WI38 (cell line): ENCODE measurements around the gene WIPF2.

ENCODE experiments used
- H3K4me3 ChIP-seq: 2 replicates; pipeline ENCODE4 v1.5.1; 2011; ENCODE audit warnings: low read depth, mild to moderate bottlenecking, control low read depth, low read length
- TF ChIP-seq, protein P1 (sequence below): IDR thresholded peaks from 2 replicates; pipeline ENCODE4 v1.5.1; 2012; ENCODE audit warnings: low read depth, mild to moderate bottlenecking, control low read depth, low read length

The WIPF2 gene

DNA sequence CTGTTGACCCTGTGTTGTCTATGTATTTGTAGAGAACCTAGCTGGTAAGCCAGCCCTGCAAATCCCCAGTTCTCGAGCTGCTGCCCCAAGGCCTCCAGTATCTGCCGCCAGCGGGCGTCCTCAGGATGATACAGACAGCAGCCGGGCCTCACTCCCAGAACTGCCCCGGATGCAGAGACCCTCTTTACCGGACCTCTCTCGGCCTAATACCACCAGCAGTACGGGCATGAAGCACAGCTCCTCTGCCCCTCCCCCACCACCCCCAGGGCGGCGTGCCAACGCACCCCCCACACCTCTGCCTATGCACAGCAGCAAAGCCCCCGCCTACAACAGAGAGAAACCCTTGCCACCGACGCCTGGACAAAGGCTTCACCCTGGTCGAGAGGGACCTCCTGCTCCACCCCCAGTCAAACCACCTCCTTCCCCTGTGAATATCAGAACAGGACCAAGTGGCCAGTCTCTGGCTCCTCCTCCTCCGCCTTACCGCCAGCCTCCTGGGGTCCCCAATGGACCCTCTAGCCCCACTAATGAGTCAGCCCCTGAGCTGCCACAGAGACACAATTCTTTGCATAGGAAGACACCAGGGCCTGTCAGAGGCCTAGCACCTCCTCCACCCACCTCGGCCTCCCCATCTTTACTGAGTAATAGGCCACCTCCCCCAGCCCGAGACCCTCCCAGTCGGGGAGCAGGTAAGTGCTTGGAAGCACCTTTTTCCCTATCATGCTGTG lies 45.5 kb downstream of the WIPF2 start:
- no peak overlapping the region for H3K4me3 ChIP-seq
- TF ChIP-seq, protein P1, sequence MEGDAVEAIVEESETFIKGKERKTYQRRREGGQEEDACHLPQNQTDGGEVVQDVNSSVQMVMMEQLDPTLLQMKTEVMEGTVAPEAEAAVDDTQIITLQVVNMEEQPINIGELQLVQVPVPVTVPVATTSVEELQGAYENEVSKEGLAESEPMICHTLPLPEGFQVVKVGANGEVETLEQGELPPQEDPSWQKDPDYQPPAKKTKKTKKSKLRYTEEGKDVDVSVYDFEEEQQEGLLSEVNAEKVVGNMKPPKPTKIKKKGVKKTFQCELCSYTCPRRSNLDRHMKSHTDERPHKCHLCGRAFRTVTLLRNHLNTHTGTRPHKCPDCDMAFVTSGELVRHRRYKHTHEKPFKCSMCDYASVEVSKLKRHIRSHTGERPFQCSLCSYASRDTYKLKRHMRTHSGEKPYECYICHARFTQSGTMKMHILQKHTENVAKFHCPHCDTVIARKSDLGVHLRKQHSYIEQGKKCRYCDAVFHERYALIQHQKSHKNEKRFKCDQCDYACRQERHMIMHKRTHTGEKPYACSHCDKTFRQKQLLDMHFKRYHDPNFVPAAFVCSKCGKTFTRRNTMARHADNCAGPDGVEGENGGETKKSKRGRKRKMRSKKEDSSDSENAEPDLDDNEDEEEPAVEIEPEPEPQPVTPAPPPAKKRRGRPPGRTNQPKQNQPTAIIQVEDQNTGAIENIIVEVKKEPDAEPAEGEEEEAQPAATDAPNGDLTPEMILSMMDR, result no peak

DNA sequence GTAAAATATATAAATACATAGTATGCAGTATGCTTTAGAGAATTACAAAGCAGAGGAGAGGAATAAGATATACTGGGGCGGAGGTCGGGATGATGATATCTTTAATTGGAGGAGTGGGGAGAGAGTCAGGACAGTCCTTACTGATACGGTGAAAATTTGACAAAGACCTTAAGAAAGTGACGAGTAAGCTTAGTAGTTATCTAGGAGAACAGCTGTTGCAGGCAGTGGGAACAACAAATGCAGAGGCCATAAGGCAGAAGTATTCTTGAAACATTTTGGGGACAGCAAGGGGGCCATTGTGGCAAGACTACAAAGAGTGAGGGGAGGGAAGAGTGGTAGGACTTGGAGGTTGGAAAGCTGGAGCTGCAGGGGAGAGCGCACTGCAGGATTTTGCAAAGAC lies 46.2 kb downstream of the WIPF2 start:
- TF ChIP-seq, protein P1, result no peak
- no peak overlapping the region for H3K4me3 ChIP-seq

DNA sequence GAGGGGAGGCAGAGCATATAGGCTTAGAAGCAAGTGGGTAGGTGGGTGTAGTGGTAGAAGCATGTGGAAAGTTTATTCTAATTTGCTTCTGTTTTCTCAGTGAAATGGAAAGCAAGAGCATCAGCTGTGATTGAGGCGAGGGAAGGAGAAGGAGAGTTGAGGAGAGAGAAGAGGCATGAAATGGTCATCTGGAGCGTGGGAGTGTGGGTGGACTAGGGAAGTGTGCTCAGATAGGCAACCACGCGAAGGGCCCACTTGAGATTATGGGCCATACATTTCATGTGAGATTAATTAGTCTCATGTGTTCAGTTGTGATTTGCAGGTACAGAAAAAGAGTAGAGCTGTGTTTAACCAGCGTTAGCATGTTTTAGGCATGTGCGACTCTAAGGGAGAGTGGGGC lies 47.8 kb downstream of the WIPF2 start:
- no peak overlapping the region for H3K4me3 ChIP-seq
- TF ChIP-seq, protein P1, result no peak

DNA sequence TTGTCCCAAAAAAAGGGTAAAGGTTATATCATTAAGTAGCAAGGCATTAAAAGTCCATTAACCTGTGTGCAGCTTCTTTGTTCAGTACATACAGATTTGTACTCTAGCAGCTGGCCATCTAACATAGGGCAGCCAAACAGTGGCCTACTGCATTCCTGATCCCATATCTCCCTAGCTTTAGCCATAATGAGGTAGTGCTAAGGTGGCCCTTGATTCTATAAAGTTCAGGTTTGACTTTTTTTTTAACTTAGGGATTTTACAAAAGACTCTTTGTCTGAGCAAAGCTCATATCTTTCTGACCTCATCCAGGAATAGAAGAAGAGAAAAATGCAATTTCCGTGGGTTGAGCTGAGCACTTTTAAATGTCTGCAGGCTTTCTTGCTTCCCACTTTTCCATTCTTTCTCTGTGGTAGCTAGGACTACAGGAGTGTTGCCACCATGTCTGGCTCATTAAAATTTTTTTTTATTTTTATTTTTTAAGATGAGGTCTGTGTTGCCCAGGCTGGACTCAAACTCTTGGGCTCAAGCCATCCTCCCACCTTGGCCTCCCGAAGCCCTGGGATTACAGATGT lies 49.1 kb downstream of the WIPF2 start:
- no peak overlapping the region for H3K4me3 ChIP-seq
- TF ChIP-seq, protein P1, result no peak

DNA sequence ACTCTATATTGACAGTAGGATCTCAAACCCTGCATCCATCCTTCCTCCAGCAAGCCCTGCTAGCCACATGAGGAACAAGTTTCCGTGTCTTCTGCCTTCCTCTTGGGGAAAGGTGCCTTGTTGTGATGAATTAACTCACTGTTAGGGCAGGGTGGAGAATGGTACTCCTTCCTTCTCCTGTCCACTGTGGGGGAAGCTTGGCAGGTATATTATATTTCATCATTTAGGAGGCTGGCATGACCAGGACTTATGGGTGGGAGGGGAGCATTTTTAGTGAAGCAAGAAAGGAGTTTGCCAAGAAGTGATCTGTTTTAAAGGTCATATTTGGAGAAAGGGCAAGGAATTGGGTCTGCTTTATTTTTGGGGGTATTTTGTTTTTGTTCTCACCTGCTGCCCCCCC lies 59.3 kb downstream of the WIPF2 start:
- no peak overlapping the region for H3K4me3 ChIP-seq
- TF ChIP-seq, protein P1, result no peak

DNA sequence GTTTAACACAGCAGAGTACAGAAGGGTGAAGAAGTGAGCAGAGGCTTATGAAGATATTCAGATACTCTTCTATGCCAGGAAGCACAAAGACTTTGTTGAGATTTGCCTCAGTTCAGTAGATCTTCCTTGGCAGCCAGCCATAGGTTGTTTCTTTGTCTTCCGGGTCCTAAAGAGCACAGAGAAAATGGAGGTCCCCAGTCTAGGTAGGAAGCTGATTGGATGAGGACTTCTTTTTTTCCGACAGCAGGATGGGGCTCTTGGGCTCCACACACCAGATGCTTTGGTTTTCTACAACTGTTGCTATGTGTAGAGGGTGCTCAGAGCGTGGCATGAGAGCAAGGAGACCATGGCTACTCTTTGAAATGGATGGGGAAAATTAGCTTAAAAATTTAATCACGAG lies 60.3 kb downstream of the WIPF2 start:
- no peak overlapping the region for H3K4me3 ChIP-seq

DNA sequence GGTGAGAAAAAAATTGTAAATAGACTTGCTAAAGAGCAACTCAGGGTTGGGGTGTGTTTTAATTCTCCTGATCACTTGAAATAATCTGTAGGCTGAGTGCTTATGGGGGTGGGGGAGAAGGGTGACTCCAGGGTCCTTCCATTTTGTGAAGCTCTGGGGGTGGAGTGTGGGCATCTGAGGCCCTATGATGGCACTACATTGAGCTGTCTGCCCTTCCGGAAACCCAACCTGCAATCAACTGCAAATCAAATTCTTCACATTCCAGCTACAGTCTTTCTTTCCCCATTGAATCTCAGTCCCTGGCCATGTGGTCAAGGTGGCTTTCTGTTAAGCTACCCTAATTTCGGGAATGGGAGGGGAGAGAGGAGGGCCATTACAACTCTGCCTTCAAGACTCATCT lies 62.6 kb downstream of the WIPF2 start:
- H3K4me3 ChIP-seq, result no peak overlapping the region
- TF ChIP-seq, protein P1, result no peak

More for the DNA sequence above, 60.3 kb downstream of the WIPF2 start:
- TF ChIP-seq, protein P1, result no peak
